Measurements from ENCODE around the gene GAS2L2. TPM values are rescaled to one million over a fixed set of nuclear protein-coding genes. Genes with fewer than 3 reads are reported as not detected.
A peak's percentile ranks its signal among the peaks of the same experiment; 100 is the strongest.

The GAS2L2 gene
- polyA plus RNA-seq, 1 experiment, result not detected

- DNase-seq (ENCODE audit: low read depth, low spot score), result peak; percentile 72
- ChIA-PET CTCF (interaction anchor here (0.7 to 3.8 kb wide), 3 partner anchors 21 to 113 kb away, joined by 3 to 15 read pairs (median 13); no protein-coding TSS in a partner anchor), POLR2A (interaction anchor here (1.0 to 1.5 kb wide), 2 partner anchors 9 to 83 kb away, joined by 4 to 6 read pairs; partner anchors contain the start of gene TAF15)
- H3K4me3 ChIP-seq (ENCODE audit: low read depth, low read length), result no peak overlapping the region
- H3K9me3 ChIP-seq (ENCODE audit: control insufficient read depth, insufficient read depth, low read length), result no peaks in the 10 kb centered on the region
- H3K27me3 ChIP-seq (ENCODE audit: control insufficient read depth, insufficient read depth, low read length), result no peaks in the 10 kb centered on the region
- TF ChIP-seq CTCF (IDR thresholded peaks at IDR 0.05; ENCODE audit: low read depth, low read length), result no peak
- peak overlapping the region; percentile 70 for H3K27ac ChIP-seq (ENCODE audit: low read depth, low read length)
Measured at GRCh38 chr17:35726127-35726952, 26.7 kb downstream of the GAS2L2 start.

- CTCF ChIA-PET, result interaction anchor here (0.7 to 3.8 kb wide), 3 partner anchors 22 to 113 kb away, joined by 3 to 15 read pairs (median 13); no protein-coding TSS in a partner anchor
- Histone ChIP-seq H3K27ac (ENCODE audit: low read depth, low read length) (peak overlapping the region; percentile 70), H3K4me3 (ENCODE audit: low read depth, low read length) (no peak overlapping the region), H3K9me3 (ENCODE audit: control insufficient read depth, insufficient read depth, low read length) (no peaks in the 10 kb centered on the region), H3K27me3 (ENCODE audit: control insufficient read depth, insufficient read depth, low read length) (no peaks in the 10 kb centered on the region)
- POLR2A ChIA-PET, result interaction anchor here (1.5 kb wide), 1 partner anchor 8 kb away, joined by 6 read pairs; no protein-coding TSS in a partner anchor
- no peak for TF ChIP-seq CTCF (IDR thresholded peaks at IDR 0.05; ENCODE audit: low read depth, low read length)
- no peak for DNase-seq (ENCODE audit: low read depth, low spot score)
Measured at GRCh38 chr17:35725802-35726126, 27.3 kb downstream of the GAS2L2 start.

GRCh38 chr17:35725058-35725457 lies 28.0 kb downstream of the GAS2L2 start:
- H3K27me3 ChIP-seq (ENCODE audit: control insufficient read depth, insufficient read depth, low read length), result no peaks in the 10 kb centered on the region
- H3K4me3 ChIP-seq (ENCODE audit: low read depth, low read length), result no peak overlapping the region
- H3K27ac ChIP-seq (ENCODE audit: low read depth, low read length), result no peak overlapping the region
- ChIA-PET POLR2A (no interaction called here), CTCF (interaction anchor here (2.4 to 3.8 kb wide), 2 partner anchors 22 to 112 kb away, joined by 7 to 13 read pairs; no protein-coding TSS in a partner anchor)
- no peaks in the 10 kb centered on the region for H3K9me3 ChIP-seq (ENCODE audit: control insufficient read depth, insufficient read depth, low read length)
- no peak for DNase-seq (ENCODE audit: low read depth, low spot score)
- no peak for TF ChIP-seq CTCF (IDR thresholded peaks at IDR 0.05; ENCODE audit: low read depth, low read length)

- Histone ChIP-seq H3K27me3 (ENCODE audit: control insufficient read depth, insufficient read depth, low read length) (no peaks in the 10 kb centered on the region), H3K9me3 (ENCODE audit: control insufficient read depth, insufficient read depth, low read length) (no peaks in the 10 kb centered on the region), H3K27ac (ENCODE audit: low read depth, low read length) (no peak overlapping the region), H3K4me3 (ENCODE audit: low read depth, low read length) (no peak overlapping the region)
- no peak for TF ChIP-seq CTCF (IDR thresholded peaks at IDR 0.05; ENCODE audit: low read depth, low read length)
- DNase-seq (ENCODE audit: low read depth, low spot score), result no peak
- POLR2A ChIA-PET, result interaction anchor here (0.7 kb wide), 1 partner anchor 96 kb away, joined by 3 read pairs; no protein-coding TSS in a partner anchor
- CTCF ChIA-PET, result interaction anchor here (1.2 to 2.4 kb wide), 3 partner anchors 24 to 110 kb away, joined by 6 to 10 read pairs (median 7); no protein-coding TSS in a partner anchor
Measured at GRCh38 chr17:35723735-35724134, 29.3 kb downstream of the GAS2L2 start.

GRCh38 chr17:35717475-35717874 lies 35.6 kb downstream of the GAS2L2 start:
- no peak overlapping the region for H3K27ac ChIP-seq (ENCODE audit: low read depth, low read length)

More at GRCh38 chr17:35717475-35717874, 35.6 kb downstream of the GAS2L2 start:
- TF ChIP-seq CTCF (IDR thresholded peaks at IDR 0.05; ENCODE audit: low read depth, low read length), result no peak
- ChIA-PET CTCF (interaction anchor here (3.1 kb wide), 1 partner anchor 30 kb away, joined by 11 read pairs; no protein-coding TSS in a partner anchor), POLR2A (interaction anchor here (1.2 kb wide), 1 partner anchor 9 kb away, joined by 6 read pairs; no protein-coding TSS in a partner anchor)
- Histone ChIP-seq H3K4me3 (ENCODE audit: low read depth, low read length) (no peak overlapping the region), H3K9me3 (ENCODE audit: control insufficient read depth, insufficient read depth, low read length) (no peaks in the 10 kb centered on the region), H3K27me3 (ENCODE audit: control insufficient read depth, insufficient read depth, low read length) (no peaks in the 10 kb centered on the region)
- no peak for DNase-seq (ENCODE audit: low read depth, low spot score)
